IMR-90 (cell line): ENCODE data around the gene ISM2. TPM values are rescaled to one million over a fixed set of nuclear protein-coding genes. Genes with fewer than 3 reads are reported as not detected.

ENCODE experiments used
- ATAC-seq: fragments of 200-7000 bp; cut with Tn5 transposase; 2 replicates; pipeline ENCODE4 v1.9.1; 2020; ENCODE audit warnings: low read depth, mild to moderate bottlenecking, moderate library complexity
- BruUV-seq: library from RNA; stranded (reverse); fragments of 400-500 nt; replicated peaks from 2 replicates; lab custom pipeline; 2021; lab: Mats Ljungman, UMichigan
- CTCF ChIA-PET: fragments of 300-600 bp; formaldehyde crosslinking; extraction: SDS; loops from one replicate; lab custom pipeline; 2021; ENCODE audit warnings: antibody characterized with exemption; lab: Yijun Ruan, JAX
- POLR2A ChIA-PET: fragments of 300-600 bp; sonication (Branson Sonifier 250); formaldehyde crosslinking; loops from one replicate; lab custom pipeline; 2022; ENCODE audit warnings: antibody characterized with exemption; ENCODE audit not compliant: unreplicated experiment; lab: Charles Lee
- DNase-seq: peaks from one replicate; pipeline ENCODE4 v3.0.0; 2013
- H2AFZ ChIP-seq: replicated peaks from 2 replicates; pipeline ENCODE3; 2013; ENCODE audit warnings: low read length, mild to moderate bottlenecking; ENCODE audit not compliant: poor library complexity
- H2AK5ac ChIP-seq: 2 replicates; pipeline ENCODE4 v1.6.1; 2013; ENCODE audit warnings: low read depth, low read length, inconsistent platforms
- H2AK9ac ChIP-seq: replicated peaks from 2 replicates; pipeline ENCODE3; 2013; ENCODE audit warnings: mild to moderate bottlenecking, low read depth, low read length, moderate library complexity; ENCODE audit not compliant: poor library complexity
- H2BK120ac ChIP-seq: 2 replicates; pipeline ENCODE4 v1.6.1; 2013; ENCODE audit warnings: low read depth, low read length, inconsistent platforms
- H2BK15ac ChIP-seq: 3 replicates; pipeline ENCODE4 v1.6.1; 2013; ENCODE audit warnings: low read depth, low read length, inconsistent platforms
- H2BK20ac ChIP-seq: 2 replicates; pipeline ENCODE4 v1.6.1; 2013; ENCODE audit warnings: low read depth, mild to moderate bottlenecking, inconsistent platforms, low read length, moderate library complexity
- H2BK5ac ChIP-seq: 2 replicates; pipeline ENCODE4 v1.6.1; 2013; ENCODE audit warnings: mild to moderate bottlenecking, low read depth, low read length, inconsistent platforms; ENCODE audit not compliant: poor library complexity, severe bottlenecking
- H3K14ac ChIP-seq: replicated peaks from 2 replicates; pipeline ENCODE4 v1.6.1; 2013; ENCODE audit warnings: low read depth, low read length, inconsistent platforms
- H3K18ac ChIP-seq: 2 replicates; pipeline ENCODE4 v1.6.1; 2013; ENCODE audit warnings: low read depth, low read length, control low read depth
- H3K23ac ChIP-seq: 2 replicates; pipeline ENCODE4 v1.6.1; 2013; ENCODE audit warnings: low read depth, low read length, inconsistent platforms
- H3K27ac ChIP-seq: 2 replicates; pipeline ENCODE4 v1.5.1; 2013; ENCODE audit warnings: mild to moderate bottlenecking, control low read depth, low read length; ENCODE audit not compliant: insufficient read depth
- H3K27me3 ChIP-seq: 2 replicates; pipeline ENCODE4 v1.6.1; 2013; ENCODE audit warnings: low read length; ENCODE audit not compliant: control insufficient read depth, insufficient read depth
- H3K36me3 ChIP-seq: 2 replicates; pipeline ENCODE4 v1.6.1; 2013; ENCODE audit warnings: low read length, mixed read lengths; ENCODE audit not compliant: control insufficient read depth, insufficient read depth
- H3K4ac ChIP-seq: 2 replicates; pipeline ENCODE4 v1.6.1; 2013; ENCODE audit warnings: low read depth, low read length, inconsistent platforms
- H3K4me1 ChIP-seq: 2 replicates; pipeline ENCODE4 v1.6.1; 2013; ENCODE audit warnings: low read length, mixed read lengths; ENCODE audit not compliant: control insufficient read depth, insufficient read depth
- H3K4me2 ChIP-seq: 2 replicates; pipeline ENCODE4 v1.6.1; 2013; ENCODE audit warnings: low read depth, mild to moderate bottlenecking, control low read depth, low read length, moderate library complexity
- H3K4me3 ChIP-seq: 2 replicates; pipeline ENCODE4 v1.5.1; 2013; ENCODE audit warnings: low read depth, mild to moderate bottlenecking, control low read depth, low read length, moderate library complexity; ENCODE audit not compliant: insufficient read depth
- H3K56ac ChIP-seq: 2 replicates; pipeline ENCODE4 v1.6.1; 2013; ENCODE audit warnings: low read length, inconsistent platforms; ENCODE audit not compliant: insufficient read depth; ENCODE audit errors: extremely low read depth
- H3K79me1 ChIP-seq, 2 experiments: 2 replicates each; pipeline ENCODE4 v1.6.1; 2013; ENCODE audit warnings: low read length in 2 of 2, inconsistent platforms in 1 of 2, low read depth in 1 of 2
- H3K9ac ChIP-seq: 2 replicates; pipeline ENCODE4 v1.6.1; 2013; ENCODE audit warnings: low read depth, low read length, control low read depth
- H3K9me1 ChIP-seq: 2 replicates; pipeline ENCODE4 v1.6.1; 2013; ENCODE audit warnings: low read length, inconsistent platforms; ENCODE audit not compliant: insufficient read depth
- H3K9me3 ChIP-seq: 2 replicates; pipeline ENCODE4 v1.6.1; 2013; ENCODE audit warnings: low read length; ENCODE audit not compliant: control insufficient read depth, insufficient read depth
- H4K20me1 ChIP-seq: 2 replicates; pipeline ENCODE4 v1.6.1; 2013; ENCODE audit warnings: low read length, inconsistent platforms; ENCODE audit not compliant: insufficient read depth
- H4K5ac ChIP-seq: 2 replicates; pipeline ENCODE4 v1.6.1; 2013; ENCODE audit warnings: mild to moderate bottlenecking, low read depth, low read length, control low read depth
- H4K8ac ChIP-seq, 2 experiments: 2 replicates each; pipeline ENCODE4 v1.6.1; 2013; ENCODE audit warnings: low read depth in 2 of 2, low read length in 2 of 2, control low read depth in 1 of 2, inconsistent platforms in 1 of 2
- H4K91ac ChIP-seq: 2 replicates; pipeline ENCODE4 v1.6.1; 2013; ENCODE audit warnings: low read depth, low read length, inconsistent platforms; ENCODE audit not compliant: insufficient read depth
- MXI1 ChIP-seq: IDR thresholded peaks from 2 replicates; pipeline ENCODE4 v1.6.1; 2012; ENCODE audit warnings: low read depth, mild to moderate bottlenecking, low read length, moderate library complexity, borderline replicate concordance
- POLR2A ChIP-seq: IDR thresholded peaks from 2 replicates; pipeline ENCODE4 v1.6.1; 2012; ENCODE audit warnings: mild to moderate bottlenecking, low read depth, low read length
- WGBS, 2 experiments: methylation state at CpG; one replicate each; pipeline versions ENCODE4 v1.1.5 to v1.1.7; 2013; ENCODE audit warnings: missing lambda C conversion rate in 2 of 2; ENCODE audit not compliant: insufficient read length in 1 of 2; ENCODE audit errors: extremely low coverage in 2 of 2; 5-methylcytosine and 5-hydroxymethylcytosine counted together
- dilution Hi-C: fragments of 300-500 bp; cut with HindIII; formaldehyde crosslinking; loops from one replicate; pipeline ENCODE4 v1.14.3; 2018; ENCODE audit warnings: low sequenced_read_pairs; ENCODE audit not compliant: unreplicated experiment
- in situ Hi-C: fragments of 300-500 bp; cut with MboI; formaldehyde crosslinking; loops from 3 replicates; pipeline ENCODE4 v1.14.3; 2019; ENCODE audit warnings: low sequenced_read_pairs, inconsistent platforms, mixed read lengths
- intact Hi-C: fragments of 100-400 bp; cut with micrococcal nuclease; formaldehyde crosslinking; loops from 2 replicates; pipeline ENCODE4 v1.10.0; 2022
- polyA plus RNA-seq, 3 experiments: library from polyadenylated mRNA; depleted of rRNA; stranded (reverse); fragments of >200 nt; gene quantifications; 2 replicates each; pipeline ENCODE4 v1.2.3, GENCODE V29; 2012; ENCODE audit warnings: low replicate concordance in 1 of 3
- total RNA-seq: library from RNA; depleted of rRNA; stranded (reverse); fragments of >200 nt; gene quantifications from 2 replicates; pipeline ENCODE4 v1.2.3, GENCODE V29; 2012

Gene ISM2
- total and polyA plus RNA-seq, 2 of the 4 experiments (the other 2 are of a cell fraction): under 0.01 to 0.12 TPM

- H2AK5ac ChIP-seq: no peak overlapping the region
- no peak overlapping the region for H4K91ac ChIP-seq
- 60% methylated on average over 1 of the region's 5 CpGs; no CpG with 5 or more reads in 1 of the 2 experiments for WGBS, 2 experiments
- no peak overlapping the region for H2AFZ ChIP-seq
- DNase-seq: no peak
- in situ Hi-C loops (no loop called here), dilution Hi-C loops (no loop called here), intact Hi-C loops (no loop called here)
- ChIA-PET POLR2A (no interaction called here), CTCF (no interaction called here)
- no peak overlapping the region for H3K4me3 ChIP-seq
- TF ChIP-seq POLR2A: no peak
- TF ChIP-seq MXI1: no peak
- no peak overlapping the region for H3K56ac ChIP-seq
- H3K9me3 ChIP-seq: no peaks in the 10 kb centered on the region
- H2BK15ac ChIP-seq: no peak overlapping the region
- no peak for ATAC-seq
- H3K36me3 ChIP-seq: peaks cover 5% of the 10 kb centered on the region
- no peaks in the 10 kb centered on the region; the same call in 1 of the 2 replicates for H3K9me1 ChIP-seq
- H2BK120ac ChIP-seq: no peak overlapping the region
- H3K4me2 ChIP-seq: no peak overlapping the region
- no peak overlapping the region for H2BK20ac ChIP-seq
- peaks cover 19% of the 10 kb centered on the region for H3K27me3 ChIP-seq
- H3K14ac ChIP-seq: no peak overlapping the region
- BruUV-seq: no TSS peak
- H3K4me1 ChIP-seq: no peaks in the 10 kb centered on the region
- no peak overlapping the region for H3K27ac ChIP-seq
- no peaks in the 10 kb centered on the region for H3K79me1 ChIP-seq
- no peak overlapping the region for H3K4ac ChIP-seq
- no peaks in the 10 kb centered on the region; the same call in 1 of the 2 replicates for H4K20me1 ChIP-seq
- no peak overlapping the region for H2BK5ac ChIP-seq
- no peak overlapping the region for H2AK9ac ChIP-seq
- H4K8ac ChIP-seq: no peak overlapping the region
- no peak overlapping the region for H3K9ac ChIP-seq
- H3K23ac ChIP-seq: no peak overlapping the region
- no peak overlapping the region for H3K18ac ChIP-seq
- no peak overlapping the region for H4K5ac ChIP-seq
These were observed 24.7 kb downstream of the ISM2 start for GRCh38 chr14:77473921-77474320.
